Aorta (tissue), 5 donors: Measurements from ENCODE around the gene CMTM3. TPM values are rescaled to one million over a fixed set of nuclear protein-coding genes. Genes with fewer than 3 reads are reported as not detected.
"Not testable (repeated sequence)": the region's sequence is repeated elsewhere in the genome, so short reads cannot be mapped to it uniquely, and the experiment has no call there.

Source experiments
- ATAC-seq: fragments of 200-7000 bp; cut with Tn5 transposase; one replicate; pipeline ENCODE4 v1.9.1; 2022; ENCODE audit warnings: moderate library complexity; ENCODE audit not compliant: low FRiP score
- DNase-seq, 2 donors: peaks; one replicate each; pipeline ENCODE4 v3.0.0-alpha.2; 2020
- H3K27ac ChIP-seq, 2 donors: one replicate each; pipeline ENCODE4 v1.5.1; 2013; ENCODE audit warnings: low read length in 2 of 2, mild to moderate bottlenecking in 2 of 2, moderate library complexity in 2 of 2, control low read depth in 1 of 2, inconsistent platforms in 1 of 2, low read depth in 1 of 2
- H3K27me3 ChIP-seq, 2 donors: one replicate each; pipeline ENCODE4 v1.6.1; 2013; ENCODE audit warnings: control low read depth in 1 of 2, low read length in 1 of 2, mild to moderate bottlenecking in 1 of 2, moderate library complexity in 1 of 2; ENCODE audit not compliant: insufficient read depth in 2 of 2, control insufficient read depth in 1 of 2
- H3K36me3 ChIP-seq, 2 donors: one replicate each; pipeline ENCODE4 v1.6.1; 2013; ENCODE audit warnings: control low read depth in 1 of 2, low read length in 1 of 2, mild to moderate bottlenecking in 1 of 2; ENCODE audit not compliant: insufficient read depth in 2 of 2, control insufficient read depth in 1 of 2
- H3K4me1 ChIP-seq, 2 donors: one replicate each; pipeline ENCODE4 v1.6.1; 2013; ENCODE audit warnings: low read length in 2 of 2, control low read depth in 1 of 2, mild to moderate bottlenecking in 1 of 2, moderate library complexity in 1 of 2; ENCODE audit not compliant: insufficient read depth in 2 of 2, control insufficient read depth in 1 of 2
- H3K4me3 ChIP-seq, 2 donors: one replicate each; pipeline ENCODE4 v1.5.1; 2013; ENCODE audit warnings: low read length in 2 of 2, control low read depth in 1 of 2, mild to moderate bottlenecking in 1 of 2
- H3K9me3 ChIP-seq: one replicate; pipeline ENCODE4 v1.6.1; 2013; ENCODE audit warnings: mild to moderate bottlenecking, low read length; ENCODE audit not compliant: control insufficient read depth
- WGBS, 2 donors: extraction: QIAGEN DNeasy Blood & Tissue Kit; methylation state at CpG; one replicate each; pipeline ENCODE4 v1.1.7; 2013; 5-methylcytosine and 5-hydroxymethylcytosine counted together
- intact Hi-C, 2 donors: fragments of 100-400 bp; cut with DNase I; formaldehyde crosslinking; loops; one replicate each; pipeline versions ENCODE4 v1.14.2 to v1.15.0; 2022
- polyA plus RNA-seq, 2 donors: library from polyadenylated mRNA; stranded (reverse); fragments of 200-250 nt; gene quantifications; one replicate each; pipeline ENCODE4 v1.2.3, GENCODE V29; 2013
- total RNA-seq, 2 donors: library from RNA; stranded (reverse); fragmentation: NEBNext Ultra II Directional; extraction: Animal tissue kit (Norgen Biotek cat#: 25700); gene quantifications; one replicate each; pipeline ENCODE4 v1.2.1, GENCODE V29; 2021
- donor health status: healthy with polysubstance abuse.
- donor health status: Bipolar disorder and iron deficiency.
- donor health status: DM: no; HTN: no; CAD: no.
- donor health status: DM: no; HTN: no; CAD: no.
- donor health status: DM: yes; HTN: yes; CAD: no.

The CMTM3 gene
- total and polyA plus RNA-seq, 4 donors: 24.9 to 49.1 (median 29.7) TPM

- WGBS, 2 donors: 76 to 82% methylated on average over 12 of the region's 12 CpGs
- Histone ChIP-seq H3K36me3 (peaks cover 0 to 2% of the 10 kb centered on the region in 2 donors), H3K9me3 (no peaks in the 10 kb centered on the region), H3K27ac (no peak overlapping the region), H3K27me3 (no peaks in the 10 kb centered on the region), H3K4me1 (peaks cover 0 to 4% of the 10 kb centered on the region in 2 donors), H3K4me3 (no peak overlapping the region)
- intact Hi-C loops: no loop called here
- ATAC-seq: no peak
- DNase-seq: no peak
Measured at GRCh38 chr16:66619534-66620428, 15.3 kb downstream of the CMTM3 start.

GRCh38 chr16:66620429-66620795 is 15.9 kb downstream of the CMTM3 start:
- intact Hi-C loops: no loop called here
- 84 to 88% methylated on average over 8 of the region's 8 CpGs for WGBS, 2 donors
- H3K27ac ChIP-seq: no peak overlapping the region
- H3K36me3 ChIP-seq: peaks cover 0 to 2% of the 10 kb centered on the region in 2 donors
- ATAC-seq (no peak), DNase-seq (no peak)
- H3K4me1 ChIP-seq: peaks cover 0 to 4% of the 10 kb centered on the region in 2 donors
- H3K27me3 ChIP-seq: no peaks in the 10 kb centered on the region
- H3K9me3 ChIP-seq: no peaks in the 10 kb centered on the region
- no peak overlapping the region for H3K4me3 ChIP-seq

GRCh38 chr16:66621973-66622372 is 17.5 kb downstream of the CMTM3 start:
- no peaks in the 10 kb centered on the region for H3K27me3 ChIP-seq
- H3K4me1 ChIP-seq: peaks cover 0 to 4% of the 10 kb centered on the region in 2 donors
- ATAC-seq (no peak), DNase-seq (no peak)
- H3K9me3 ChIP-seq: no peaks in the 10 kb centered on the region
- no peak overlapping the region for H3K4me3 ChIP-seq
- WGBS, 2 donors: 93 to 94% methylated on average over 14 of the region's 14 CpGs
- intact Hi-C loops: no loop called here
- H3K27ac ChIP-seq: no peak overlapping the region
- peaks cover 0 to 2% of the 10 kb centered on the region in 2 donors for H3K36me3 ChIP-seq

- no peaks in the 10 kb centered on the region for H3K27me3 ChIP-seq
- no peak overlapping the region for H3K4me3 ChIP-seq
- H3K36me3 ChIP-seq: peaks cover 0 to 2% of the 10 kb centered on the region in 2 donors
- no peaks in the 10 kb centered on the region for H3K9me3 ChIP-seq
- DNase-seq: no peak
- ATAC-seq: no peak
- 86 to 91% methylated on average over 3 of the region's 3 CpGs for WGBS, 2 donors
- peaks cover 0 to 4% of the 10 kb centered on the region in 2 donors for H3K4me1 ChIP-seq
- H3K27ac ChIP-seq: no peak overlapping the region
- intact Hi-C loops: no loop called here
Measured at GRCh38 chr16:66622863-66623262, 18.4 kb downstream of the CMTM3 start.

GRCh38 chr16:66623755-66624154 is 19.3 kb downstream of the CMTM3 start:
- no peaks in the 10 kb centered on the region for H3K27me3 ChIP-seq
- peaks cover 0 to 4% of the 10 kb centered on the region in 2 donors for H3K4me1 ChIP-seq
- intact Hi-C loops: no loop called here
- no peak for ATAC-seq
- no peak overlapping the region for H3K27ac ChIP-seq
- no peaks in the 10 kb centered on the region for H3K9me3 ChIP-seq
- 86 to 88% methylated on average over 3 of the region's 3 CpGs for WGBS, 2 donors
- no peak overlapping the region for H3K4me3 ChIP-seq
- peaks cover 0 to 2% of the 10 kb centered on the region in 2 donors for H3K36me3 ChIP-seq
- DNase-seq: no peak

- H3K4me1 ChIP-seq, DNase-seq, H3K36me3 ChIP-seq, ATAC-seq, H3K27ac ChIP-seq, H3K27me3 ChIP-seq, H3K4me3 ChIP-seq, H3K9me3 ChIP-seq, intact Hi-C loops: not testable (repeated sequence)
- 88 to 90% methylated on average over 17 of the region's 17 CpGs for WGBS, 2 donors
Measured at GRCh38 chr16:66627611-66628378, 23.3 kb downstream of the CMTM3 start.

- H3K27me3 ChIP-seq: no peaks in the 10 kb centered on the region
- no peak for ATAC-seq
- 92 to 95% methylated on average over 5 of the region's 5 CpGs for WGBS, 2 donors
- no peaks in the 10 kb centered on the region for H3K9me3 ChIP-seq
- intact Hi-C loops: no loop called here
- no peak for DNase-seq
- no peak overlapping the region for H3K27ac ChIP-seq
- no peak overlapping the region for H3K4me3 ChIP-seq
- H3K4me1 ChIP-seq: no peaks in the 10 kb centered on the region
- no peaks in the 10 kb centered on the region for H3K36me3 ChIP-seq
Measured at GRCh38 chr16:66629856-66630255, 25.4 kb downstream of the CMTM3 start.

- ATAC-seq, H3K27me3 ChIP-seq, H3K36me3 ChIP-seq, intact Hi-C loops, H3K27ac ChIP-seq, H3K4me3 ChIP-seq, H3K4me1 ChIP-seq, H3K9me3 ChIP-seq, DNase-seq: not testable (repeated sequence)
- WGBS, 2 donors: 94% methylated on average over 15 to 39 of the region's 49 CpGs
Measured at GRCh38 chr16:66630561-66631260, 26.2 kb downstream of the CMTM3 start.
